ENCODE results near the gene KCTD16. TPM values are rescaled to one million over a fixed set of nuclear protein-coding genes. Genes with fewer than 3 reads are reported as not detected.
A peak's percentile ranks its signal among the peaks of the same experiment; 100 is the strongest.

KCTD16 gene
- total and polyA plus RNA-seq, 2 donors from 2014 or later = 0.24 to 2.5 TPM

DNA sequence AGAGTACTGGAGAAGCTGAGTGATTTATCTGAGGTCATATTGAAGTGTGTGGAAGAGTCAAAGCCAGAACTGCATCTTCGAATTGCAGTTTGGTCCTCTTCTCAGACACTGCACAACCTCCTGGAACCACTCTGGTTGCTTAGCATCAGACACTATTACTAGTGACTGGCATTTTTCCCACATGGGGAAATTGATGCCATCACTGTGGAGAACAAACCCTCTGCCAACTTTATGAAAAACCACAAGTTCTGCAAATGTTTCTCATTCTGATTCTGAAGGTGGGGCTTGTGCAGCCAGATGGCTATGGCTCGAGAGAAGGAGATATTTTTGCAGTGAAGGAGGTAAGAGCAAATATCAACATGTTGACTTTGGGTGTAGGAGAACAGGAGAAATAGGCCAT is 67.2 kb downstream of the KCTD16 start:
- no peak overlapping the region for H3K27ac ChIP-seq (ENCODE audit: low read depth in 2 of 2, low read length in 2 of 2)
- no peaks in the 10 kb centered on the region for H3K27me3 ChIP-seq (ENCODE audit: control insufficient read depth, insufficient read depth, low read length)
- H3K9me3 ChIP-seq (ENCODE audit: control insufficient read depth in 2 of 3, insufficient read depth in 1 of 3, low read length in 3 of 3) = no peaks in the 10 kb centered on the region
- DNase-seq (no peak), FAIRE-seq (no peak)
- no peaks in the 10 kb centered on the region for H3K4me1 ChIP-seq (ENCODE audit: control insufficient read depth in 2 of 3, insufficient read depth in 2 of 3, low read depth in 1 of 3, low read length in 3 of 3)
- H3K36me3 ChIP-seq (ENCODE audit: control insufficient read depth in 2 of 3, insufficient read depth in 3 of 3, low read length in 3 of 3) = no peaks in the 10 kb centered on the region
- H3K9ac ChIP-seq (ENCODE audit: low read length in 3 of 3) = no peak overlapping the region
- H3K4me3 ChIP-seq (ENCODE audit: low read length in 3 of 3) = no peak overlapping the region
- intact Hi-C loops (cut with DNase I) = no loop called here
- no peak for TF ChIP-seq CTCF (IDR thresholded peaks at IDR 0.05; ENCODE audit: borderline replicate concordance, extremely low read depth, insufficient read depth)

DNA sequence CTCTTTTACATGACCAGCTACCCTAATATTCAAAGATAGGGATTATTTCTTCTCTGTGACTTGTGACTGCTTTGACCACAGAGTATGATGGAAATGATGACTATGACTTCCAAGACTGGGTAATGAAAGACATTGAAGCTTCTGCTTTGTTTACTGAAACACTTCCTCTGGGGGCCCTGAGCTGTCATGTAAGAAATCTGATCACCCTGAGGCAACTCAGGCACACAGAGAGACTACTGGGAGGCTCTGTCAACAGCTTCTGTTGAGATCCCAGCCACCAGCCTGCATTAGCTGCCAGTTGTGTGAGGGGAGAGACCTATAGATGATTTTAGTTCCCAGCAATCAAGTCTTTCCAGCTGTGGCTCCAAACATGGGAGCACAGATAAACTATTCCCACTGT is 76.5 kb downstream of the KCTD16 start:
- no peaks in the 10 kb centered on the region for H3K9me3 ChIP-seq (ENCODE audit: control insufficient read depth in 2 of 3, insufficient read depth in 1 of 3, low read length in 3 of 3)
- no peak overlapping the region for H3K4me3 ChIP-seq (ENCODE audit: low read length in 3 of 3)
- intact Hi-C loops (cut with DNase I) = no loop called here
- H3K4me1 ChIP-seq (ENCODE audit: control insufficient read depth in 2 of 3, insufficient read depth in 2 of 3, low read depth in 1 of 3, low read length in 3 of 3) = no peaks in the 10 kb centered on the region
- TF ChIP-seq CTCF (IDR thresholded peaks at IDR 0.05; ENCODE audit: borderline replicate concordance, extremely low read depth, insufficient read depth) = no peak
- DNase-seq (peak in 4 of 5 donors; percentile 14 to 34 (median 25)), FAIRE-seq (no peak)
- no peak overlapping the region for H3K9ac ChIP-seq (ENCODE audit: low read length in 3 of 3)
- H3K27ac ChIP-seq (ENCODE audit: low read depth in 2 of 2, low read length in 2 of 2) = no peak overlapping the region
- H3K27me3 ChIP-seq (ENCODE audit: control insufficient read depth, insufficient read depth, low read length) = no peaks in the 10 kb centered on the region
- no peaks in the 10 kb centered on the region for H3K36me3 ChIP-seq (ENCODE audit: control insufficient read depth in 2 of 3, insufficient read depth in 3 of 3, low read length in 3 of 3)

GRCh38 chr5:144248015-144248414 is 77.3 kb downstream of the KCTD16 start:
- H3K36me3 ChIP-seq (ENCODE audit: control insufficient read depth in 2 of 3, insufficient read depth in 3 of 3, low read length in 3 of 3) = no peaks in the 10 kb centered on the region
- no peaks in the 10 kb centered on the region for H3K4me1 ChIP-seq (ENCODE audit: control insufficient read depth in 2 of 3, insufficient read depth in 2 of 3, low read depth in 1 of 3, low read length in 3 of 3)
- no peak overlapping the region for H3K9ac ChIP-seq (ENCODE audit: low read length in 3 of 3)
- intact Hi-C loops (cut with DNase I) = no loop called here
- no peaks in the 10 kb centered on the region for H3K9me3 ChIP-seq (ENCODE audit: control insufficient read depth in 2 of 3, insufficient read depth in 1 of 3, low read length in 3 of 3)
- TF ChIP-seq CTCF (IDR thresholded peaks at IDR 0.05; ENCODE audit: borderline replicate concordance, extremely low read depth, insufficient read depth) = no peak
- no peak overlapping the region for H3K27ac ChIP-seq (ENCODE audit: low read depth in 2 of 2, low read length in 2 of 2)
- DNase-seq = no peak
- H3K27me3 ChIP-seq (ENCODE audit: control insufficient read depth, insufficient read depth, low read length) = no peaks in the 10 kb centered on the region
- H3K4me3 ChIP-seq (ENCODE audit: low read length in 3 of 3) = no peak overlapping the region
- no peak for FAIRE-seq

DNA sequence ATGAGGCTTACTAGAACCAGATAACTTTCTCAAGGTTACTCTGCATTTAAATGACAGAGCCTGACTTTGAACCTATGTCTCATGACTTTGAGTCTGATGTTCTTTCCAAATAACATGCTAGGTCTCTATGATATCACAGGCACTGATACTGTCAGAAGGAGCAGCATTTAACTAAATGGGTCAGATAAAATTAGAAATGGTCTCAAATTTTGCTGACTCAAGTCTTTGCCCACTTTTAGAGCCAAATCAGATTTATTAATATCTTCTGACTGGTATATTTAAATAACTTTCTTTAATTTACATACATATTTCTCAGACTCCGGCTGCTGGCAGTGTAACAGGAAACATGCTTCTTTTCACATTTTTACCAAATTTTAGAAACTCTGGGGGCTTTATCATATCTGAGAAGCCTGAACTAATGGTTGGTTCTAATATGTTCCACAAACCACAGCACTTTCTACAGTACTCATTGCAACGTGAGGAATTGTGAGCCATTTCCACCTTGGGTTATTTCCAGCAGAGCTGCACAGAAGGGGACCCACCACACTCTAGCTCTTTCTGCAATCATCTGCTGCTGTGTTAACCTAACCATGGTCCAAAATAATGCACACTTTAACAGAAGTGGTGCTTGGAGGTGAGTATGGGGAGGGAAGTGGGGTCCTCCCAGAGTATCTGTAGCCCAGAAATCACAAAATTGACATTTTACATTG is 79.2 kb downstream of the KCTD16 start:
- Histone ChIP-seq H3K36me3 (ENCODE audit: control insufficient read depth in 2 of 3, insufficient read depth in 3 of 3, low read length in 3 of 3) (no peaks in the 10 kb centered on the region), H3K4me3 (ENCODE audit: low read length in 3 of 3) (no peak overlapping the region), H3K27ac (ENCODE audit: low read depth in 2 of 2, low read length in 2 of 2) (no peak overlapping the region), H3K27me3 (ENCODE audit: control insufficient read depth, insufficient read depth, low read length) (no peaks in the 10 kb centered on the region), H3K9ac (ENCODE audit: low read length in 3 of 3) (no peak overlapping the region), H3K4me1 (ENCODE audit: control insufficient read depth in 2 of 3, insufficient read depth in 2 of 3, low read depth in 1 of 3, low read length in 3 of 3) (no peaks in the 10 kb centered on the region), H3K9me3 (ENCODE audit: control insufficient read depth in 2 of 3, insufficient read depth in 1 of 3, low read length in 3 of 3) (no peaks in the 10 kb centered on the region)
- FAIRE-seq (no peak), DNase-seq (no peak)
- intact Hi-C loops (cut with DNase I) = no loop called here
- TF ChIP-seq CTCF (IDR thresholded peaks at IDR 0.05; ENCODE audit: borderline replicate concordance, extremely low read depth, insufficient read depth) = no peak
